Measurements from ENCODE around the gene CDKL5.
"Not testable (repeated sequence)": the region's sequence is repeated elsewhere in the genome, so short reads cannot be mapped to it uniquely, and the experiment has no call there.

The CDKL5 gene

GRCh38 chrX:18575744-18576143, 150.3 kb downstream of the CDKL5 start:
- DNase-seq (ENCODE audit: low read depth in 2 of 2): no peak

GRCh38 chrX:18577400-18577799, 152.0 kb downstream of the CDKL5 start:
- no peak for DNase-seq (ENCODE audit: low read depth in 2 of 2)

DNA sequence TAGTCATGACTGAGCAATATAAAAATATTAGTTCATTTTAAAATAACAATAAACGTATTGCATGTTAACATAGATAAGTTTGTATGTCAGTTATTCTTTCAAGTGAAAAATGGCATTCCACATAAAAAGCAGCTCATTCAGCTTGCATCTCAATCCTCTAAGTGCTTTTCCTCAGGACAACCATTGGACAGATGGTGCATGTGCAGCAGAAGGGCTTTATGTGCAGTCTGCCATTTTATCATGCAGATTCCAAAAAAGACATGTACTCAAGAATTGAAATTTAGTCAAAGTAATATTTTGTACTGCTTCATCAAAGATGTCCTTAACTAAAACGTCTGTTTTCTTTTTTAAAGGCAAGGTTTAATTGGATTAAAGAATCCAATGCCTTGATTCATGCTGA, 153.1 kb downstream of the CDKL5 start:
- no peak for DNase-seq (ENCODE audit: low read depth in 2 of 2)

DNA sequence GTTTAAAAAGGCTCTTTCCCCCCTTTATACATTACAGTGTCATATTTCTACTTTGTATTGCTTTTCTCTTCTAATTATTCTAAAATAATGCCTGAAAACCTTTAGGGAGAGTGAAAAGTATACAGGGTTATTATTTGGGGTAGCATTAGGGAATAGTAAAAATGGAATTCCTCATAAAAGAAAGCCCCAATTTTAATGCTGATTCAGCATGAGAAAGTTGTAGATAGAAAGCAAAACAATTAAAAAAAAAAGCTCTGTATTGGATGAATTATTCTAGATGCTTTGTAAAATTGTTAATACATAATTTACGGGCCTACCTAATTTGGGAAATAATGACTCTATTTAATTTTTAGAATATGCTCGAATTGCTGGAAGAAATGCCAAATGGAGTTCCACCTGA, 154.1 kb downstream of the CDKL5 start:
- DNase-seq (ENCODE audit: low read depth in 2 of 2): no peak

DNA sequence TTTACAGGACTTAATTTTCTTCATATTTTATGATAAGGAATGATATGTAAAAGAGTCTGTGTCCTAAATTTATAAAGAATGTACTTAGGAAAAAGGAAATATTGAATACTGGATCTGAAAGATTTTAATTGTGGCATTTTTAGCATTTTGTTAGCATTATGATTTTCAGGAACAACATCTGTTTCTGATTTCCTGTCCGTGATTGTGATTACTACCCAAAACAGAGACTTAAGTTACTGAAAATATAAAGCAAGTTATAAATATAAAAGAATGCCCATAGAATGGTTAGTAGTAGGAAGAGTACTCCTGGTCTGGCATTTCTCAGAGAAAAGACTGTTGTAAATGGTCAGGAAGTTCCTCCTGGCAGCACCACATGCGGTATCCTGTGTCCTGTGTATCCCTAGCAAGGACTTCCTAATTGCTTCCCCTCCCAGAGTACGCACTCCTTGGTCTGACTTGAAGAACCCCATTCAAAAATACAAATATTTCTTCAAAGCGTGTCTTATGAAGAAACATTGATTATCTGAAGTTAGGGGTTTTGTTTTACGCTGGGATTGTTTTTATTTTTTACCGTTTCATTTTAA, 157.6 kb downstream of the CDKL5 start:
- DNase-seq (ENCODE audit: low read depth in 2 of 2): no peak

DNA sequence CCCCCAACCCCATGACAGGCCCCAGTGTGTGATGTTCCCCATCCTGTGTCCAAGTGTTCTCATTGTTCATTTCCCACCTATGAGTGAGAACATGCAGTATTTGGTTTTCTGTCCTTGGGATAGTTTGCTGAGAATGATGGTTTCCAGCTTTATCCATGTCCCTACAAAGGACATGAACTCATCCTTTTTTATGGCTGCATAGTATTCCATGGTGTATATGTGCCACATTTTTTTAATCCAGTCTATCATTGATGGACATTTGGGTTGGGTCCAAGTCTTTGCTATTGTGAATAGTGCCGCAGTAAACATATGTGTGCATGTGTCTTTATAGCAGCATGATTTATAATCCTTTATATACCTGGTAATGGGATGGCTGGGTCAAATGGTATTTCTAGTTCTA, 163.9 kb downstream of the CDKL5 start:
- DNase-seq (ENCODE audit: low read depth in 2 of 2): not testable (repeated sequence)

DNA sequence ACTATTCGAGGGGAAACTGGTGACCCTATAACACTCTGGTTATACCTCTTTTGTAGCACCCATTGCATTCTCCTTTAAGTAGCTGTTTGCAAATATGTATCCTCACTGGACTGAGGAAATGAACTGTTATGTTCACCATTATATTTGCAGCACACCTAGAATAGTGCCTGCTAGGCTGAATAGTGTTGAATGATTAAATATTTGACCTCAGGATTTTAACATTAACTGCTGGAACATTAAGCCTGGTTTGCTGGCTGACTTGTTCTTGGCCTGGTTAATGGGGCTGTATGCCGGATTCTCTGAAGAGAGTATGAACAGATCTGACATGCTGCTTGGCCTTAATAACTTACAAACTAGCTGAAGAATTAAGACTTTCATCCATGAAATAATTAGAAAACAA, 166.4 kb downstream of the CDKL5 start:
- no peak for DNase-seq (ENCODE audit: low read depth in 2 of 2)

DNA sequence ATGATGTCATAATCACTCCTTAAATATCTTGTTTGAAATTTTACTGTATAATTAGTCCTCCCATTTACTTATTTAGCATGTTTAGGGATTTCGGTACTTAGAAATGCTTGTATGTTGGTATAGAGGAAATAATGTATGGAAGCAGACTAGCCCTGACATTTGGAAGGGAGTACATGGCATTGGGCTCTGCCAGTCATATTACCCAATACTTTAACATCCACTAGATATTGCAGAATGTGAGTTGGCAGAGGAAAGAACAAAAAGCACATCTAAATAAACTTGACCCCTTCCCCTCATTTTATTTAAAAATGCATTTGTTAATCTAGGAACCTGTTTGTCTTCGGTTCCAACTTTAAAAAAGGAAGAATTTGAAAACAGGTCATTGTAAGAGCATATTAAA, 168.7 kb downstream of the CDKL5 start:
- DNase-seq (ENCODE audit: low read depth in 2 of 2): no peak

DNA sequence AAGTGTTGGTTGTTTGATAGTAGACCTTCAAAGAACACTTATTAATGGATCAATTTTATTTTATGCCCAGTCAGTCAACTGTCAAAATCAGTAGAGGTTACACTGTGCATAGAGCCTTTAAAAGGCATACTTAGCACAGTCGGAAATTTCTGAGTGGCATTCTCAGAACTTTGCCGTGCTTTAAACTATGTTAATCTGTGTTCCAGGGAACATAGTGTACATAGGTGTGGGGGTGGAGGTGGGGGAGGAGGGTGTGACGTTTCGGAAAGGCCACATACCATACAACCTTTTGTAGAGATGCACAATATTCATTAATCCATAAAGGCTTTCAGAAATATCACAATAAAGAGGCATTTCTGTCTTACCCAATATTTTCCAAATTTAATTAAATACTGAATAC, 170.7 kb downstream of the CDKL5 start:
- no peak for DNase-seq (ENCODE audit: low read depth in 2 of 2)

DNA sequence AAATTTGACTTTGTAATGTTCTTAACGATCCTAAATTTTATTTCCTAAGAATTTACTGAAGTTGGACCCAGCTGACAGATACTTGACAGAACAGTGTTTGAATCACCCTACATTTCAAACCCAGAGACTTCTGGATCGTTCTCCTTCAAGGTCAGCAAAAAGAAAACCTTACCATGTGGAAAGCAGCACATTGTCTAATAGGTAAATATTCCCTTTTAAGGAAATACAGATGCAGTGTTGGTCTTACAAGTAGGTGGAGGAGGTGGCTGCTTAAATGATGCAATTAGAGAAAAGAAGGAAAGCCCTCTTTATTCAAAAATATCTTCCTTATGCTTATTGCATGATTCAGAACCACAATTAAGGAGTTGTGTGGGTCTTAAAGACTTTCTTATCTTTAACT, 173.0 kb downstream of the CDKL5 start:
- DNase-seq (ENCODE audit: low read depth in 2 of 2): no peak

DNA sequence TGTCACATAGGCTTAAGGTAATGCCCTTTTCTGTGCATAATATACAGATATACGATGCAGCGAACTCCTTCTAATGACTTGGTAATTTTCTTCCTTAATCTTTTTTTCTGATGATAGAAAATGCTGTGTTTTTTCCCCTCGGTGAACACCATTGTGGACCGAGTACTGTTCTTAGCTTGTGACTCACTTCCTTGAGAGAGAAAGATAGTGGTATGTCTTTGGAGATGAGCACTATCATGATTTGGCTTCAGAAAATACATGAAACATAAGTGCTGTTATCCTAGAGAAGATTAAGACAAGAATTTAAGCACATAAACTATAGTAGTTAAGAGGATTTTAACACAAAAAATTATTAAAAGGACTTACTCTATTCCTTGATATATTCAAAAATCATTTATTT, 182.6 kb downstream of the CDKL5 start:
- no peak for DNase-seq (ENCODE audit: low read depth in 2 of 2)

- DNase-seq (ENCODE audit: low read depth in 2 of 2): no peak
Measured at GRCh38 chrX:18613930-18614639, 188.7 kb downstream of the CDKL5 start.

DNA sequence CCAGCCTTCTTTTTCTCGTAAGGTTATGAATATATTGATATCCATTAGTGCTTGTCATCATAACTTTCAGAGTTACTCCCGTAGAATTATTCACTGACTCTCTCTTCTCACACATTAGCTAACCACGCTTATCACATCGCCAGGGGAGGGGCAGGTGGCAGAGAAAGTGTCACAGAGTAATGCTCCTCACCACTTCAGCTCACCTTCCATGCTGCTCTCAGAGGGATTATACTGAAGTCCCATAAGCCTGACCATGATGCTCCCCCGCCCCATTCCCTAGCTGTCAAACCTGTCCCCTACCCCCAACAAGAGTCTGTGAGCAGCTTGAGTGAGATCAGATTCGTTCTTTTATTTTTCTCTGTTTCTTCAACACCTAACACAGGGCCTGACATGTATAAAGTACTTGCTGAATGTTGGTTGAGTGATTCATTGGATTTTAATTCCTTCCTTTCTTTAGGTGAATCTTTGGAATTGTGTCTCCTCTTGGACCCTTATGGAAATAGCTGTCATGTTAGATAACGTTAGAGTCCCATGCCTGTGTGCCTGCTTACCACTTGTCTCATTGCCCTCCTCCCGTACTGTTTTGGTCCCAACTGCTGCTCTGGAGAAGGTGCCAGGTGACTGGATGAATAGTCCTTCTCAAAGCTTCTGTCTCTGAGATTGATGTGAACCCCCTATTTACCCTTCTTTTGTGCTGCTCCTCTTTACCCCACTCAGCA, 191.4 kb downstream of the CDKL5 start:
- DNase-seq (ENCODE audit: low read depth in 2 of 2): no peak

DNA sequence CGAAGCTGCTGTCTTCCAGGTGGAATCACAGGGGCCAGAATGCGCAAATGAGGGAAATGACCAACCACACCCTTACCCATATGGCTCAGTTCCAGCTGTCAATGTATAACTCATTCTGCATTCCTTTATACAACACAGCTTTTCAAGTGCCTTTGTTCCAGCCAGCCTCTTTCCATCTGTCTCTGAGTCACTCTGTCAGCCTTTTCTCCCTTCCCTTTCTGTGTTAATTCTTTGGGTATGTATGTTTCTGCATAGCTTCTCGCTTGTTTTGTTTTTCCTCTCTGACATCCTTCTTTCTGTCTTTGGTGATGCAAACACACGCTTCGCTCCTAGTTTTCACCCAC, 192.0 kb downstream of the CDKL5 start:
- peak; percentile 31 for DNase-seq (ENCODE audit: low read depth in 2 of 2)

DNA sequence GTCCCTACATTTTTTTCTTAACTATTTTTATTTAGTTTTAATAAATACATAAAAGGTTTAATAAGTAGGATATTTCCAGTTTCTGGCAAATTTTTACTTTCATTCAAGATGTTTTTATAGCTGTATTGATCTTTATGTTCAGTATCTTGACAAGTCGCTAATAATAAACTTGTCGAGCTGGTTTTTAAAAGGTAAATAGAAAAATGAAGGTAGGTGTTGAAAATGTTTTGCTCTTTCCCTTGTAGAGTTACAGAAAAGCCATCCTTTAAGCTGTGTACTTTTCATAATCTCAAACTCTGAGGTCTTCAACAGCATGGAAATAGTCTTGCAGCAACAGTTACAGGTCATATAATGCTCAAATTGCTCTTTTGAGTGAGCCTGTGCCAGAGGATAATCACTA, 193.9 kb downstream of the CDKL5 start:
- no peak for DNase-seq (ENCODE audit: low read depth in 2 of 2)

DNA sequence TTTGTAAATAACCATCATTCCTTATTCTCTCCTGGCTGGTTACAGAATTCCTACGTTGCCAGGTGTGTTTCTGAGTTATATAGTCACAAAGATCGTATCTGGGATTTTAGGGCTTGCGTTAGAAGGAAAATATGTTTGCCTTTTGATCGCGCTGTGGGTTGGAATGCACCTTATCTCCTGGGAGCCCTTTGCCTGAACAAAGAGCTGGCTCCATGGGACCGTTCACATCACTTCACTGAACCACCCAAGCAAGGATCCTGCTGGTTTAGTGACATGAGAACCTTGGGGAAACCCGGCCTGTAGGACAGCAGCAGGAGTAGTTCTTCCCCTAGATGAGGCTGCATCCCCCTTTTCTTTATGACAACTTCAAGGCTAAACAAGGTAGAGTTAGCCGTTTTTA, 194.9 kb downstream of the CDKL5 start:
- no peak for DNase-seq (ENCODE audit: low read depth in 2 of 2)

GRCh38 chrX:18624599-18624998, 199.2 kb downstream of the CDKL5 start:
- DNase-seq (ENCODE audit: low read depth in 2 of 2): no peak

DNA sequence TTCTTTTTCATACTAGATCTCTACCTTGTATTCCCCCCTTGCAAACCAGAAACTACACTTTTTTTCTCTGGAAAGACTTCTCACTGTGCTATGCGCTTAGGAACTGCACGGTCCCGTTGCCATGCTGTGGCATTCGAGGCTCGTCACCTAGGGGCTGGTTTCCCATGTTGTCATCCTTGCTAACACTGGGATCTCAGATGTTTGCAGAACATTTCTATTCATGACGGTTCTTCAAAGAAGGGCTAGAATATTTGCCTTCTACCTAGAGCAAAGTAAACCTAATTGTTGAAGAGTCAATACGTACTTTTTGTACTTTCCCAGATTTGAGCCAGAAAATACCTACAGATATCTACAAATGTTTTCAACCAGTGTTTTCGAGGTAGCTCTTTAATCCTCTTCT, 205.5 kb downstream of the CDKL5 start:
- DNase-seq (ENCODE audit: low read depth in 2 of 2): no peak

GRCh38 chrX:18638398-18638797, 213.0 kb downstream of the CDKL5 start:
- no peak for DNase-seq (ENCODE audit: low read depth in 2 of 2)

DNA sequence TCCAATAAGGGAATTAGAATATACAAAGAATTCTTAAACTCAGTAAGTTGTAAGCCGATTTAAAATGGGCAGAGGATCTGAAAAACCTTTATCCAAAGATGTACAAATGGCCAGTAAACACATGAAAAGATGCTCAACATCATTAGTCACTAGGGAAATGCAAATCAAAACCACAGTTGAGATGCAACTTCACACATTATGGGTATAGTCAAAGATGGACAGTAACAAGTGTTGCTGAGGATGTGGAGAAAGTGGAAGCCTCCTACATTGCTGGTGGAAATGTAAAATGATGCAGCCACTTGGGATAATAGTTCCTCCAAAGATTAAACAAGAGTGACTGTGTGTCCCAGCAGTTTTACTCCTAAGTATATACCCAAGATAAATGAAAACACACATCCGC, 213.9 kb downstream of the CDKL5 start:
- DNase-seq (ENCODE audit: low read depth in 2 of 2): no peak

DNA sequence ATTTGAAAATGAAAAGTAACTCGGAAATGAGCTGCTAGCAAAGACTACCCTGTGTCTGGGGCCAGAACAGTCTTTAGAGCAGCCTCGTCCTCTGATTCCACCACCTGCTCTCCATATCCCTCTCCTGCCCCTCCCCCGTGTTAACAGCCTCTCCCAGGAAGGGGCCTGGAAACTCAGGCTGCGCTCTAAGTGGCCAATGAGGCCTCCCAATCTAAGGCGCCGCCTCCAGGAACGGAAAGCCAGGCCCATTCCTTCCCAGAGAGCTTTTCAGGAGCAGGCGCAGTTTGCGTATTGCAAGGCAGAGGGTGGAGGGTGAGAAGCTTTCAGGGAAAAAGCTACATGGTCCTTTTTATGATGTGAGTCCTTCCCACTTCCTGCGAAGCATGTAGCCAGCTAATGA, 215.3 kb downstream of the CDKL5 start:
- no peak for DNase-seq (ENCODE audit: low read depth in 2 of 2)

DNA sequence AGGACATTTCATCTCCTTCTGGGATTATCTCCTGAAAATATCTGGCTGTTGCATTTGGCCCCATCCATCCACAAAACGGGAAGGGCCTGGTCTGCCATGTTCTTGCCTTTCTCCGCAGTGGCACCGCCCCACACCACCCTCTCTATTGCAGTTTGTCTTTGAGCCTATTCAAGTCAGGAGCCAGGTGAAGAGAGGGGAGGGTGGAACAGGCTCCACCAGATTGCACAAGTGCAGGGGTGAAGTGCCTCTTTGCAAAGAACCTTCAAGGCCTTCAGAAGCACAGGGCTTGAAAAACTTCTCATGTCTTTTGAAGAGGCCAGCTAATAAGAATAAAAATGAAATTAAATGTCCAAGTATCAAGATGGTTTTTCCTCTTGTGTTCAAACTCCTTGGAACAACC, 217.8 kb downstream of the CDKL5 start:
- DNase-seq (ENCODE audit: low read depth in 2 of 2): no peak

GRCh38 chrX:18643853-18644252, 218.4 kb downstream of the CDKL5 start:
- DNase-seq (ENCODE audit: low read depth in 2 of 2): no peak

Measured in fibroblast of skin of left biceps (primary cell).